Hepatocyte (in vitro differentiated cells): Measurements from ENCODE around the gene KIF3B. TPM values are rescaled to one million over a fixed set of nuclear protein-coding genes. Genes with fewer than 3 reads are reported as not detected.

Experiments used
- DNase-seq: peaks from one replicate; pipeline ENCODE4 v3.0.0-alpha.2; 2016; ENCODE audit warnings: low spot score
- H2AFZ ChIP-seq: fragments of 200-600 bp; sonication (generic); 2 replicates; pipeline ENCODE4 v1.6.0; 2016; ENCODE audit warnings: antibody characterized with exemption, mild to moderate bottlenecking
- H3K27ac ChIP-seq: fragments of 200-600 bp; sonication (generic); 2 replicates; pipeline ENCODE4 v1.5.1; 2016; ENCODE audit warnings: mild to moderate bottlenecking
- H3K27me3 ChIP-seq: fragments of 200-600 bp; sonication (generic); 2 replicates; pipeline ENCODE4 v1.6.1; 2016
- H3K36me3 ChIP-seq: fragments of 200-600 bp; sonication (generic); replicated peaks from 2 replicates; pipeline ENCODE4 v1.5.1; 2016; ENCODE audit warnings: low read depth; ENCODE audit not compliant: insufficient read depth
- H3K4me1 ChIP-seq: fragments of 200-600 bp; sonication (generic); 2 replicates; pipeline ENCODE4 v1.5.1; 2016; ENCODE audit warnings: mild to moderate bottlenecking, moderate library complexity; ENCODE audit not compliant: insufficient read depth
- H3K4me2 ChIP-seq: fragments of 200-600 bp; sonication (generic); 2 replicates; pipeline ENCODE4 v1.6.0; 2016
- H3K4me3 ChIP-seq: fragments of 200-600 bp; sonication (generic); 2 replicates; pipeline ENCODE4 v1.5.1; 2016; ENCODE audit warnings: mild to moderate bottlenecking
- H3K79me2 ChIP-seq: fragments of 200-600 bp; sonication (generic); 2 replicates; pipeline ENCODE4 v1.6.0; 2017; ENCODE audit warnings: mild to moderate bottlenecking
- H3K9me2 ChIP-seq: fragments of 200-600 bp; sonication (generic); replicated peaks from 2 replicates; pipeline ENCODE4 v1.6.0; 2017; ENCODE audit warnings: mild to moderate bottlenecking; ENCODE audit not compliant: insufficient read depth
- H3K9me3 ChIP-seq: fragments of 200-600 bp; sonication (generic); 2 replicates; pipeline ENCODE4 v1.5.1; 2016; ENCODE audit warnings: low read depth, mild to moderate bottlenecking
- H4K20me1 ChIP-seq: fragments of 200-600 bp; sonication (generic); 2 replicates; pipeline ENCODE4 v1.6.0; 2016; ENCODE audit warnings: mild to moderate bottlenecking; ENCODE audit not compliant: insufficient read depth, poor library complexity, severe bottlenecking
- EZH2 ChIP-seq: fragments of 200-600 bp; sonication (generic); IDR thresholded peaks from 2 replicates; pipeline ENCODE4 v1.6.1; 2016; ENCODE audit warnings: antibody characterized with exemption, mild to moderate bottlenecking, borderline replicate concordance
- EZH2phosphoT487 ChIP-seq: fragments of 200-600 bp; sonication (generic); IDR thresholded peaks from one replicate; pipeline ENCODE4 v1.6.1; 2018; ENCODE audit warnings: antibody characterized with exemption, mild to moderate bottlenecking, low read depth, moderate library complexity; ENCODE audit not compliant: unreplicated experiment, severe bottlenecking
- WGBS: methylation state at CpG from one replicate; pipeline ENCODE4 v1.1.6; 2016; ENCODE audit warnings: low lambda C conversion rate; ENCODE audit errors: missing lambda C conversion rate; 5-methylcytosine and 5-hydroxymethylcytosine counted together
- polyA plus RNA-seq: library from polyadenylated mRNA; unstranded; fragments of >200 nt; fragmentation: Nextera tagmentation; extraction: Ambion mirVana; gene quantifications from 2 replicates; pipeline ENCODE4 v1.2.1, GENCODE V29; 2016
- total RNA-seq: library from RNA; depleted of rRNA; stranded (reverse); fragments of >200 nt; gene quantifications from 2 replicates; pipeline ENCODE4 v1.2.3, GENCODE V29; 2014
- TF ChIP-seq, protein P1 (sequence below): fragments of 200-600 bp; sonication (generic); IDR thresholded peaks from 2 replicates; pipeline ENCODE4 v1.5.1; 2016; ENCODE audit warnings: antibody characterized with exemption, mild to moderate bottlenecking; ENCODE audit not compliant: poor library complexity

Gene KIF3B
- total and polyA plus RNA-seq, 2 experiments from 2014 or later, result 11.7 to 32.0 TPM

DNA sequence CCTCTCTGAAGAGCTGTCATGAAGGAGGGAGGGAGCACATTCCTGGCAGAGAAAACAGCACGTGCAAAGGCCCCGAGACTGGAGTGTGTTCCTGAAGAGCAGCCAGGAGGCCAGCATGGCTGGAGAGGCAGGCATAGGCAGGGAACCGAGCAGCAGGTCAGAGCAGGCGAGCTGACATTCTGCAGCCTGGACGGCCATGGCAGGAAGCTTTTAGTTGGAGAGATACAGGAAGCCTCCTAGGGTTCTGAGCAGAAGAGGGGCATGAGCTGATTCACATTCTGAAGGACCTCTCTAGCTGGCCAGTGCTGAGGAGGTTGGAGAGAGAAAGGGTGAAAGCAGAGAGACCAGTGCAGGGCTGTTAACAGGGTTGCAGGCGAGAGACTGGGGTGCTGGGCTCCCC is 40.0 kb upstream of the KIF3B start:
- Histone ChIP-seq H3K36me3 (no peaks in the 10 kb centered on the region), H3K9me3 (no peaks in the 10 kb centered on the region), H3K79me2 (no peaks in the 10 kb centered on the region), H3K4me1 (peaks cover 11% of the 10 kb centered on the region), H2AFZ (no peak overlapping the region), H3K9me2 (no peaks in the 10 kb centered on the region), H3K27me3 (no peaks in the 10 kb centered on the region), H3K4me2 (no peak overlapping the region), H4K20me1 (no peaks in the 10 kb centered on the region), H3K27ac (no peak overlapping the region), H3K4me3 (no peak overlapping the region)
- DNase-seq, result no peak
- WGBS, result 93% methylated on average over 6 of the region's 6 CpGs
- TF ChIP-seq EZH2phosphoT487, result no peak
- TF ChIP-seq, protein P1, sequence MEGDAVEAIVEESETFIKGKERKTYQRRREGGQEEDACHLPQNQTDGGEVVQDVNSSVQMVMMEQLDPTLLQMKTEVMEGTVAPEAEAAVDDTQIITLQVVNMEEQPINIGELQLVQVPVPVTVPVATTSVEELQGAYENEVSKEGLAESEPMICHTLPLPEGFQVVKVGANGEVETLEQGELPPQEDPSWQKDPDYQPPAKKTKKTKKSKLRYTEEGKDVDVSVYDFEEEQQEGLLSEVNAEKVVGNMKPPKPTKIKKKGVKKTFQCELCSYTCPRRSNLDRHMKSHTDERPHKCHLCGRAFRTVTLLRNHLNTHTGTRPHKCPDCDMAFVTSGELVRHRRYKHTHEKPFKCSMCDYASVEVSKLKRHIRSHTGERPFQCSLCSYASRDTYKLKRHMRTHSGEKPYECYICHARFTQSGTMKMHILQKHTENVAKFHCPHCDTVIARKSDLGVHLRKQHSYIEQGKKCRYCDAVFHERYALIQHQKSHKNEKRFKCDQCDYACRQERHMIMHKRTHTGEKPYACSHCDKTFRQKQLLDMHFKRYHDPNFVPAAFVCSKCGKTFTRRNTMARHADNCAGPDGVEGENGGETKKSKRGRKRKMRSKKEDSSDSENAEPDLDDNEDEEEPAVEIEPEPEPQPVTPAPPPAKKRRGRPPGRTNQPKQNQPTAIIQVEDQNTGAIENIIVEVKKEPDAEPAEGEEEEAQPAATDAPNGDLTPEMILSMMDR, result no peak
- TF ChIP-seq EZH2, result no peak

DNA sequence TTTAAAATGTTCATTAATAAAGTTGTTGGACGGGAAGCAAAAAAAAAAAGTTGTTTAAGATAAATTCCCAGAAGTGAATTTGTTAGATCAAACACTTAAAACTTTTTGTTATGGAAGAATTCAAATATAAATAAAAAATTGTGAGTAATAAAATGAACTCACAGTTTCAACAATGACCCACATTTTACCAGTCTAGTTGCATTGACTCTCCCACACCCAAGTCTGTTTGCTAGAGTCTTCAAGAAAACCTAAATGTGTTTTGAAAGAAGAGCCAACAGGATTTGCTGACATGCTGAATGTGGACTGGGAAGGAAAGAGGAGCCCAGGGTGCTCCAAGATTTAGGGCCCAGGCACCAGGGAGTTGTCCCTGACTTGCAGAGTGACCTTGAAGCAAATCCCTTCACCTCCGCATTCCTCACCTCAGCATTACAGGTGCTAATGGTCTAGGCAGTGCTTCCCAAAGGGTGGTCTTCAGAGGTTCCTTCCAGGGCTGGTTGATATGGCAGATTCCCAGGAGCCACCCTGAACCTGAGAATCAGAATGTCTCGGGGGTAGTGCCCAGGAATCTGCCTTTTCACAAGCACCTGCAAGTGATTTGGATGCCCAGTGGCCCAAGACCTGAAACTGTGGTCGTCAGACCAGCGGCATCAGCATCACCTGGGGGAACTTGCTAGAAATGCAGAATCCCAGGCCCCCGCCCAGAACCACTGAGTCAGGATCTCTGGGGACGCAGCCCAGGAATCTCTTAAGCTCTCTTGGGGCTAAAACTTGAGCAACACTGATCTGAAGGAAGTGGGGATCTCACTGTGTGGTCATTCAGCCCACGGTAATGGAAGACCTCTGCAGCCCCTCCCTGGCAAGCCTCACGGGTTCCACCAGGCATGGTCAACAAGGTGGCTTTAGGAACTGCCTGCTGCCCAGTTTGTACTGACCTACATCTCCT is 38.7 kb upstream of the KIF3B start:
- Histone ChIP-seq H3K36me3 (no peaks in the 10 kb centered on the region), H3K4me3 (no peak overlapping the region), H3K9me3 (no peaks in the 10 kb centered on the region), H3K79me2 (no peaks in the 10 kb centered on the region), H3K4me1 (peaks cover 11% of the 10 kb centered on the region), H4K20me1 (no peaks in the 10 kb centered on the region), H3K9me2 (no peaks in the 10 kb centered on the region), H2AFZ (no peak overlapping the region), H3K27me3 (no peaks in the 10 kb centered on the region), H3K27ac (no peak overlapping the region), H3K4me2 (no peak overlapping the region)
- TF ChIP-seq, protein P1, result no peak
- no peak for TF ChIP-seq EZH2phosphoT487
- no peak for TF ChIP-seq EZH2
- whole genome bisulfite sequencing, result 91% methylated on average over 9 of the region's 9 CpGs
- DNase-seq, result no peak

DNA sequence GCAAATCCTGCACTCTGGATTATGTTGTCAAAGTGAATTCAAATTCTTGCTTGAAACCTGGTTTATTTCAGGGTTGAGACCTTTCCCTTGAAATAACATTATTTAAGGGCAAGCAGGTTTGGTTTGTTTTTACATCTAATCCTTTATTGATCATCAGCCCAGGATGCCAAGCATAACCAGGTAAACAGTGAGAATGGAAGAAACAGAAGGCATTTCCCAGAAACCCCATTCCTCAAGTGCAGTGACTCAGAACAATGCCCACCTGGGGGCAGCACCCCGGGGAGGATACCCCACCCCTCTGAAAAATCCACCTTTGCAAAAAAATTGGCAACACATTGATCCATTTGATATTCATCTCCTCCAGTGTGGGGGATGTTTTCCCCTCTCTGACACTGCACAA is 37.2 kb upstream of the KIF3B start:
- no peak for DNase-seq
- Histone ChIP-seq H3K9me2 (no peaks in the 10 kb centered on the region), H3K9me3 (no peaks in the 10 kb centered on the region), H3K27ac (no peak overlapping the region), H3K79me2 (no peaks in the 10 kb centered on the region), H3K4me3 (no peak overlapping the region), H3K4me1 (peaks cover 21% of the 10 kb centered on the region), H3K27me3 (no peaks in the 10 kb centered on the region), H2AFZ (no peak overlapping the region), H4K20me1 (no peaks in the 10 kb centered on the region), H3K4me2 (no peak overlapping the region), H3K36me3 (no peaks in the 10 kb centered on the region)
- 10% methylated on average over 1 of the region's 1 CpG for WGBS
- TF ChIP-seq, protein P1, result peak; percentile 16
- no peak for TF ChIP-seq EZH2
